Mesendoderm (in vitro differentiated cells): ENCODE results near the gene TNFRSF21.

ENCODE experiments used
- DNase-seq: peaks from one replicate; pipeline ENCODE4 v3.0.0; 2013
- H2AK5ac ChIP-seq: 2 replicates; pipeline ENCODE4 v1.6.1; 2013; ENCODE audit warnings: low read length, inconsistent platforms
- H2BK120ac ChIP-seq: 2 replicates; pipeline ENCODE4 v1.6.1; 2013; ENCODE audit warnings: low read depth, mild to moderate bottlenecking, low read length, moderate library complexity, mixed read lengths
- H2BK15ac ChIP-seq: replicated peaks from 2 replicates; pipeline ENCODE4 v1.6.1; 2013; ENCODE audit warnings: low read depth, mild to moderate bottlenecking, moderate library complexity
- H2BK5ac ChIP-seq: 2 replicates; pipeline ENCODE4 v1.6.1; 2013; ENCODE audit warnings: low read length, inconsistent platforms
- H3K18ac ChIP-seq: 2 replicates; pipeline ENCODE4 v1.6.1; 2013; ENCODE audit warnings: mild to moderate bottlenecking, low read length, mixed read lengths
- H3K23ac ChIP-seq: one replicate; pipeline ENCODE4 v1.6.1; 2013; ENCODE audit warnings: low read length
- H3K27ac ChIP-seq: 2 replicates; pipeline ENCODE4 v1.5.1; 2013; ENCODE audit warnings: low read depth, mild to moderate bottlenecking, inconsistent platforms, low read length, moderate library complexity
- H3K27me3 ChIP-seq: 2 replicates; pipeline ENCODE4 v1.6.1; 2013; ENCODE audit warnings: low read length, control low read depth, mild to moderate bottlenecking, inconsistent platforms; ENCODE audit not compliant: insufficient read depth, poor library complexity
- H3K36me3 ChIP-seq: 2 replicates; pipeline ENCODE4 v1.6.1; 2013; ENCODE audit warnings: low read length, inconsistent platforms; ENCODE audit not compliant: control insufficient read depth, insufficient read depth
- H3K4ac ChIP-seq: one replicate; pipeline ENCODE4 v1.6.1; 2013; ENCODE audit warnings: low read depth, mild to moderate bottlenecking, low read length, moderate library complexity
- H3K4me1 ChIP-seq: 2 replicates; pipeline ENCODE4 v1.6.1; 2013; ENCODE audit warnings: low read depth, low read length, inconsistent platforms; ENCODE audit not compliant: control insufficient read depth
- H3K4me2 ChIP-seq: 2 replicates; pipeline ENCODE4 v1.6.1; 2013; ENCODE audit warnings: low read length
- H3K4me3 ChIP-seq: 2 replicates; pipeline ENCODE4 v1.5.1; 2013; ENCODE audit warnings: mild to moderate bottlenecking, low read length
- H3K56ac ChIP-seq: one replicate; pipeline ENCODE4 v1.6.1; 2013; ENCODE audit warnings: low read length
- H3K79me1 ChIP-seq: 2 replicates; pipeline ENCODE4 v1.6.1; 2013; ENCODE audit warnings: low read length, inconsistent platforms
- H3K79me2 ChIP-seq: 2 replicates; pipeline ENCODE4 v1.6.1; 2013; ENCODE audit warnings: mild to moderate bottlenecking, low read length; ENCODE audit not compliant: control insufficient read depth, insufficient read depth
- H3K9ac ChIP-seq: 2 replicates; pipeline ENCODE4 v1.6.1; 2013; ENCODE audit warnings: low read length, inconsistent platforms
- H4K5ac ChIP-seq: one replicate; pipeline ENCODE4 v1.6.1; 2013; ENCODE audit warnings: low read length
- H4K8ac ChIP-seq: one replicate; pipeline ENCODE4 v1.6.1; 2013; ENCODE audit warnings: low read depth, mild to moderate bottlenecking, control low read depth, low read length, moderate library complexity
- WGBS: extraction: QIAGEN DNeasy Blood & Tissue Kit; methylation state at CpG from one replicate; pipeline ENCODE4 v1.1.7; 2013; ENCODE audit warnings: low lambda C conversion rate, missing lambda C conversion rate; ENCODE audit not compliant: insufficient coverage; ENCODE audit errors: extremely low coverage; 5-methylcytosine and 5-hydroxymethylcytosine counted together

TNFRSF21 gene

DNA sequence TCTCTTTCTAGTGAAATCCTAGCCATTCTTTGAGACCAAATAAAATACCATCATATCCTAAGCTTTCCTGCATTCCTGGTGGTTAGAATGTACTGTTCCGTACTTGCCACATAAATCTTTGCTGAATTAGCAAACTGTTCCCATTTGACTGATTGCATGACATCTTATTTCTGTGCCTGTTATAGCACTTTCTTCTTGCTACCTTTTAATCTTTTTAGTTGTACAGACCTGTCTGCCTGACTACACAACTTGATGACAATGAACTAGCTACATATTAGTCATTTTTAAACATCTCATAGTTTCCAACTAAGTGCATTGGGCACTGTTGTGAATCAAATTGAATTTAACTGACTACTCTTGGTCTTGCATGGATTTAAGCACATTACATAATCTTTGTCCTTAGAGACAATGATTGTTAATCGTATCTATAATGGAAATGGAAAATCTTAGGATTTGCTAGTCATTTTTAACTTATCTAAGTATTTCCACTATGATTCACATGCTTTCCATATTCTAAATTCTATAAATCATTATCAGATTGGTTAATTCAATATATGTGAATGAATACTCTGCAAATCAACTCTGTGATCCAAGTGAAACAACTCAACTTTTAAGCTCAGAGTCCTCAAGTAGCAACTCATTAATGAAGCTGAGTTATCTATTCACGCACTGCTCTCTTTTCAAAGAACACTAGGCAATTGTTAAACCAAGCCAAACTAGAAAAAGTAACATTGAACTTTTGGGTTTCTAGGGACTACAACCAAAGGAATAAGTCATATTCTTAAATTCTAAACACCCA, 109.0 kb downstream of the TNFRSF21 start:
- no peak overlapping the region for H2BK120ac ChIP-seq
- no peaks in the 10 kb centered on the region for H3K27me3 ChIP-seq
- H3K4me3 ChIP-seq, result no peak overlapping the region
- peak overlapping the region; percentile 37 for H2BK15ac ChIP-seq
- no peaks in the 10 kb centered on the region for H3K4me1 ChIP-seq
- no peak overlapping the region for H3K4me2 ChIP-seq
- no peak overlapping the region for H3K18ac ChIP-seq
- H3K4ac ChIP-seq, result no peak overlapping the region
- H3K36me3 ChIP-seq, result no peaks in the 10 kb centered on the region
- no peak overlapping the region for H3K23ac ChIP-seq
- no peak overlapping the region for H2BK5ac ChIP-seq
- DNase-seq, result no peak
- H2AK5ac ChIP-seq, result no peak overlapping the region
- H3K27ac ChIP-seq, result no peak overlapping the region
- H3K79me2 ChIP-seq, result no peaks in the 10 kb centered on the region
- H3K79me1 ChIP-seq, result no peaks in the 10 kb centered on the region
- no CpG with 5 or more reads among the region's 3 CpGs for WGBS
- no peak overlapping the region for H3K56ac ChIP-seq
- H4K8ac ChIP-seq, result no peak overlapping the region
- no peak overlapping the region for H4K5ac ChIP-seq
- no peak overlapping the region for H3K9ac ChIP-seq

DNA sequence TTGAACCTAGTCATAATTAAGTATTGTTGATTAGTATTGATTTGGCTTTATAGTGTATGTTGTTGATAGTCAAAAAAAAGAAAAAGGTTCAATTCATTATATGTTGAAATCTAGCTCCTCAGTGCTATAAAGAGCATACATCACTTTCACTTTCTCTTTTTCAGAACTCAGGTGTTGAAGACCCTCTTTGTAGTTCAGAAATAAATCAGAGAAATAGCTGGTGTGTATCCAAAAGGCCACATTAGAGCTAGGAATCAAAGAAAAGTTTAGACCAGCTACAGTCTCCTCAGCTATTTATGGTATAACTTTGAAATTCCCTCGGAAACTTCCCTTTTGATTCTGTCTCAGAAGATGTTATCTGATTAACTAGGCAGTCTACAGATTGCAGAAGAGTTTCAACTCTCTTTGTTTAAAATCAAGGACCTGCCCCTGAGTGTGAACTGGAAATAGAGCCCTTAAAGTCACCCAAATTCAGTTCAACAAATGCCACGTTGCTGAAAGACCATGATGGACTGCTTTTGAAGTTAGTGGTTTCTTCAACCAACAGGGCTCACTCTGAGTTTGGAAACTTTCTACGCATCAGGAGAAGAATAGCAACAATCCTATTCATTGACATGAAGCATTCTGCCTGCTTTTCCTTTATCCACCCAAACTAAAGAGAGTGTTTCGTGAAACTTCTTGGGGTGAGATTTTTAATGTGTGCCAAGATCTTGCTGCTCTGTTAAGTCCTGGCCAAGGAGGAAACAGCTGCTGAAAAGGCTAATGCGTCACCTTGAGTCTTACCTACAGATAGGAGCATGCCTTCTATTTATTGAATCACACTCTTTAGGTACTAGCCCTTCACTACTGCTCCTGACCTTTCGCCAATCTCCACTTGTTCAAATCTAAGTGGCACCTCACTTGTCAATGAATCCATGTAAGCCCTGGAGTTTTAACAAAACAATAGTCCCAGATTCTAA, 111.7 kb downstream of the TNFRSF21 start:
- Histone ChIP-seq H3K27ac (no peak overlapping the region), H4K8ac (no peak overlapping the region), H3K18ac (no peak overlapping the region), H3K36me3 (no peaks in the 10 kb centered on the region), H2BK120ac (no peak overlapping the region), H3K27me3 (no peaks in the 10 kb centered on the region), H3K23ac (no peak overlapping the region), H2BK15ac (no peak overlapping the region), H4K5ac (no peak overlapping the region), H3K9ac (no peak overlapping the region), H2AK5ac (no peak overlapping the region), H3K79me2 (no peaks in the 10 kb centered on the region), H3K4me1 (no peaks in the 10 kb centered on the region), H3K79me1 (no peaks in the 10 kb centered on the region), H3K56ac (no peak overlapping the region), H2BK5ac (no peak overlapping the region), H3K4me2 (no peak overlapping the region), H3K4ac (no peak overlapping the region), H3K4me3 (no peak overlapping the region)
- DNase-seq, result peak; percentile 13
- no CpG with 5 or more reads among the region's 6 CpGs for WGBS

DNA sequence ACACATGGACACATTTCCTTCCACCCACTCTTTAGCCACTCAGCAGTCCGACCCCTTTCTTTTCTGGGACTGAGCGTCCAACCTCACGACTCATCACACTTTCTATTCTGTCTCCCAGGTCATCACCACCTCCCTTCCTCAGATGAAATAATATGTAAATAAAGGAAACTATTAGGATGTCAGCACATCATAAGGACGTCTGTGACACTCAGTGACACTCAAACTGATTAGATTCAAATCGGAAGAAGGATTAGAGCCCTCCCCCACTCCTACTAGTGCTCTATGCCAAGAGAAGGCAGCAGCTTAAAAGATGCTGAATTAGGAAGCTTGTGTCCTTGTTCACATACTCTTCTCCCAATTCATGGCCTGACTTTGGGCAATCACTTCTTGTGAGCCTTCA, 113.6 kb downstream of the TNFRSF21 start:
- Histone ChIP-seq H3K4me2 (no peak overlapping the region), H3K79me2 (no peaks in the 10 kb centered on the region), H3K27ac (no peak overlapping the region), H2BK5ac (no peak overlapping the region), H2BK15ac (no peak overlapping the region), H2AK5ac (no peak overlapping the region), H3K4ac (no peak overlapping the region), H3K18ac (no peak overlapping the region), H3K23ac (no peak overlapping the region), H3K27me3 (no peaks in the 10 kb centered on the region), H4K8ac (no peak overlapping the region), H4K5ac (no peak overlapping the region), H3K9ac (no peak overlapping the region), H3K36me3 (no peaks in the 10 kb centered on the region), H3K4me1 (no peaks in the 10 kb centered on the region), H3K4me3 (no peak overlapping the region), H3K56ac (no peak overlapping the region), H3K79me1 (no peaks in the 10 kb centered on the region), H2BK120ac (no peak overlapping the region)
- DNase-seq, result no peak
- no CpG with 5 or more reads among the region's 5 CpGs for WGBS

DNA sequence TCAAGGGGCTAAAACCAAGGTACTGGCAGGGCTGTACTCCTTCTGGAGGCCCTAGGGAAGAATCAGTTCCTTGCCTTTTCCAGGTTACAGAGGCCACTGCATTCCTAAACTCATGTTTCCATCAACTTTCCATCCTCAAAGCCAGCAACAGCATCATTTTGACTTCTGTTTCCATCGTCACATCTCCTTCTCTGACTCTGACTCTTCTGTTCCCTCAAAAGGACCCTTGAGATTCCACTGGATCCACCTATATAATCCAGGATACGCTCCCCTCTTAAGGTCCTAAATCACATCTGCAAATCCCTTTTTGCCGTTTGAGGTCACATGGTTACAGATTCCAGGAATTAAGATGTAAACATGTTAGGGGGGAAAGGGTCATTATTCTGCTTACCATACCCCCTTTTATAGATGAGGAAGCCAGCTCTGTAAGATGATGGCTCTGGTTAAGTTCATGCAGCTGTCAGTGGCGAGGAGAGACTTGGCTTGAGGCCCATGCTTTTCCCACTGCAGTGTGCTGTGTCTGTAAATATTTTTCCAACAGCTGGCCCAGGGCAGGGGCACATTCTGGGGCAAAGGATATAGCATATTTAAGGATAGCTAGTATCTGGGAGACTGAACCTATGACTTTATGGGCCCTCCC, 114.6 kb downstream of the TNFRSF21 start:
- Histone ChIP-seq H3K79me1 (no peaks in the 10 kb centered on the region), H2BK5ac (no peak overlapping the region), H2BK15ac (no peak overlapping the region), H3K4me3 (no peak overlapping the region), H3K56ac (no peak overlapping the region), H4K8ac (no peak overlapping the region), H3K27ac (no peak overlapping the region), H3K36me3 (no peaks in the 10 kb centered on the region), H4K5ac (no peak overlapping the region), H3K4me2 (no peak overlapping the region), H3K18ac (no peak overlapping the region), H3K4ac (no peak overlapping the region), H3K79me2 (no peaks in the 10 kb centered on the region), H3K4me1 (no peaks in the 10 kb centered on the region), H3K23ac (no peak overlapping the region), H3K27me3 (no peaks in the 10 kb centered on the region), H3K9ac (no peak overlapping the region), H2BK120ac (no peak overlapping the region), H2AK5ac (no peak overlapping the region)
- no peak for DNase-seq
- no CpG with 5 or more reads among the region's 4 CpGs for WGBS

DNA sequence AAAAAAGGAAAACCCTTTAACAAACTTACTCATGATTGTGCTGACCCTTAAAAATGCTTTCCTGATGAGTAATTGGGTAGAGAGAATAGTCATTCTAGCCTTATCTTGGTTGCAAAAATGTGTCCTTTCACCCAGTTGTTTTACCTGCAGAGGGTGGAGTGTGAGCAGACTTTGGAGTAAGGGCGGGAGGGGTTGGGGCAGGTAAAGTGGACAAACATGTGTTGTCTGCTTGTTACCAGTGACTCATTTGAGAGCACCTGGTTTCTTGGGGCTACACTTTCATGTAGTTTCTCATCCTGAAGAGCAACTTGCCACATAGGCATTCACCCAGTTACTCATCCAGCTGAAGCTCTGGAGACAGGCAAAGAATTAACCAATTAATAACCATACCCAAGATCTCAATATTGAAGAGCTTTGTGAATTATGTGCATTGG, 121.1 kb downstream of the TNFRSF21 start:
- Histone ChIP-seq H4K5ac (no peak overlapping the region), H3K79me1 (no peaks in the 10 kb centered on the region), H2BK120ac (no peak overlapping the region), H3K27me3 (no peaks in the 10 kb centered on the region), H3K36me3 (no peaks in the 10 kb centered on the region), H2BK5ac (no peak overlapping the region), H3K4me1 (peaks cover 9% of the 10 kb centered on the region), H3K18ac (peak overlapping the region; percentile 20), H3K56ac (peak overlapping the region; percentile 34), H3K4me3 (no peak overlapping the region), H3K4ac (no peak overlapping the region), H2BK15ac (peak overlapping the region; percentile 67), H2AK5ac (peak overlapping the region; percentile 90), H3K9ac (no peak overlapping the region), H3K23ac (peak overlapping the region; percentile 45), H3K27ac (no peak overlapping the region), H3K4me2 (no peak overlapping the region), H4K8ac (no peak overlapping the region), H3K79me2 (no peaks in the 10 kb centered on the region)
- no CpG with 5 or more reads among the region's 1 CpG for WGBS
- peak; percentile 90 for DNase-seq
